Ishikawa (cell line): ENCODE measurements around the gene TMEM215.

Experiments
- EP300 ChIP-seq: IDR thresholded peaks from 2 replicates; pipeline ENCODE4 v1.6.1; 2012; ENCODE audit warnings: borderline replicate concordance
- RAD21 ChIP-seq: IDR thresholded peaks from 2 replicates; pipeline ENCODE4 v1.6.1; 2012; ENCODE audit warnings: low read depth
- ZBTB7A ChIP-seq: IDR thresholded peaks from 2 replicates; pipeline ENCODE4 v1.6.1; 2012; ENCODE audit warnings: low read depth
- TF ChIP-seq, protein P1 (sequence below): IDR thresholded peaks from 2 replicates; pipeline ENCODE4 v1.6.1; 2012; ENCODE audit warnings: low read depth, mild to moderate bottlenecking

DNA sequence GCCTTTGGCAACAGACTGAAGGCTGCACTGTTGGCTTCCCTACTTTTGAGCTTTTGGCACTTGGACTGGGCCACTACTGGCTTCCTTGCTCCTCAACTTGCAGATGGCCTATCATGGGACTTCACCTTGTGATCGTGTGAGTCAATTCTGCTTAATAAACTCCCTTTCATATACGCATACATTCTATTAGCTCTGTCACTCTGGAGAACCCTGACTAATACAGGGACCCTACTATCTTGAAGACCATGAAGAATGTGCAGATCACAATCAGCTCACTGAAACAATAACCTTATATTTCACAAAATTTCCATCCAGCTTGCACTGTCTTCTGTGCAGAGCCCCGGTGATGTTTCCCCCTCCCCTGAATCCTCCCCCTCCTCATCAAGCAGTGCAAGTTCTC, 39.8 kb downstream of the TMEM215 start:
- TF ChIP-seq ZBTB7A, result no peak
- TF ChIP-seq, protein P1, sequence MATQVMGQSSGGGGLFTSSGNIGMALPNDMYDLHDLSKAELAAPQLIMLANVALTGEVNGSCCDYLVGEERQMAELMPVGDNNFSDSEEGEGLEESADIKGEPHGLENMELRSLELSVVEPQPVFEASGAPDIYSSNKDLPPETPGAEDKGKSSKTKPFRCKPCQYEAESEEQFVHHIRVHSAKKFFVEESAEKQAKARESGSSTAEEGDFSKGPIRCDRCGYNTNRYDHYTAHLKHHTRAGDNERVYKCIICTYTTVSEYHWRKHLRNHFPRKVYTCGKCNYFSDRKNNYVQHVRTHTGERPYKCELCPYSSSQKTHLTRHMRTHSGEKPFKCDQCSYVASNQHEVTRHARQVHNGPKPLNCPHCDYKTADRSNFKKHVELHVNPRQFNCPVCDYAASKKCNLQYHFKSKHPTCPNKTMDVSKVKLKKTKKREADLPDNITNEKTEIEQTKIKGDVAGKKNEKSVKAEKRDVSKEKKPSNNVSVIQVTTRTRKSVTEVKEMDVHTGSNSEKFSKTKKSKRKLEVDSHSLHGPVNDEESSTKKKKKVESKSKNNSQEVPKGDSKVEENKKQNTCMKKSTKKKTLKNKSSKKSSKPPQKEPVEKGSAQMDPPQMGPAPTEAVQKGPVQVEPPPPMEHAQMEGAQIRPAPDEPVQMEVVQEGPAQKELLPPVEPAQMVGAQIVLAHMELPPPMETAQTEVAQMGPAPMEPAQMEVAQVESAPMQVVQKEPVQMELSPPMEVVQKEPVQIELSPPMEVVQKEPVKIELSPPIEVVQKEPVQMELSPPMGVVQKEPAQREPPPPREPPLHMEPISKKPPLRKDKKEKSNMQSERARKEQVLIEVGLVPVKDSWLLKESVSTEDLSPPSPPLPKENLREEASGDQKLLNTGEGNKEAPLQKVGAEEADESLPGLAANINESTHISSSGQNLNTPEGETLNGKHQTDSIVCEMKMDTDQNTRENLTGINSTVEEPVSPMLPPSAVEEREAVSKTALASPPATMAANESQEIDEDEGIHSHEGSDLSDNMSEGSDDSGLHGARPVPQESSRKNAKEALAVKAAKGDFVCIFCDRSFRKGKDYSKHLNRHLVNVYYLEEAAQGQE, result no peak
- TF ChIP-seq EP300, result no peak
- TF ChIP-seq RAD21, result no peak
